HG03432 (cell line): Measurements from ENCODE around the gene ZNF37A.
"Not testable (repeated sequence)": the region's sequence is repeated elsewhere in the genome, so short reads cannot be mapped to it uniquely, and the experiment has no call there.

Source experiments
- ATAC-seq: cut with Tn5 transposase; IDR thresholded peaks from one replicate; pipeline ENCODE4 v1.9.1; 2021; ENCODE audit warnings: mild to moderate bottlenecking, moderate library complexity; ENCODE audit not compliant: unreplicated experiment

ZNF37A gene

GRCh38 chr10:38094158-38094926, at the start of gene ZNF37A:
TSS of gene ZNF37A (plus strand) at chr10:38094337. CDS start at chr10:38096618, 2,281 bp downstream.
- peak; percentile 98 for ATAC-seq

DNA sequence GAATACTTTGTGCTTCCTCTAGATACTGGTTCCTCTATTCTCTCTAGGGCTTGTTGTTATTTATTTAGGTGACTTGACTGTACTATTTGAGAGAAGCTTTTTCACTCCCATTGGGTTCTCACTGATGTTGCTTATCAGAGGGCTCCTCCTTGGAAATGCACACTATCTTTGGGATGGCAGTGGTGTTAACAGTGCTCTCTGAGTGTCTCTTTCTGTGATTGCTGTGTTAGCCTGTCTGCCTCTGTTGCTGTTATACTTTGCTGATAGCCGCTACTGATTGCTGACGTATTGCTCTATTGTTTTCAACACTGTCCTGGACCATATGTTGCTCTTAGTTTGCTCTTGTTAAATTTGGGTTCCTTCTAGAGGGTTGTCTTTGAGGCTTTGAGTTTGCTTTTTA, 49.0 kb upstream of the ZNF37A start:
- no peak for ATAC-seq

DNA sequence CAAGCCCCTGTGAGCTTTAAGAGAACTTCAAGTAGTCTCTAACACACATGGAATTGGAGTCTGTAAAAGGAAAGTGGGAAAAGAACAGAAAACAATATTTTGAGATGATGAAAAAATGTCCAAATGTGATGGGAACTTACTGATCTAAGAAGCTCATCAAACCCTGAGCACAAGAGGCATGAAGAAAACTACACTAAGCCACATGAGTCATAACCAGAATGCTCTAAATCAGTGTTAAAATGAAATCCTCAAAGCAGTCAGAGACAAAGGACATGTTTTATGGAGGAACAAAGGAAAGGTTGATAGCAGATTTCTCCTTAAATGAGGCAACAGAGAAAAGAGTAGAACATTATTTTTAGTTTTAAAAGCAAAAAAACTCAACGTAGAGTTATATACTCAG, 46.5 kb upstream of the ZNF37A start:
- peak; percentile 91 for ATAC-seq

GRCh38 chr10:38050212-38050611, 43.9 kb upstream of the ZNF37A start:
- ATAC-seq, result no peak

DNA sequence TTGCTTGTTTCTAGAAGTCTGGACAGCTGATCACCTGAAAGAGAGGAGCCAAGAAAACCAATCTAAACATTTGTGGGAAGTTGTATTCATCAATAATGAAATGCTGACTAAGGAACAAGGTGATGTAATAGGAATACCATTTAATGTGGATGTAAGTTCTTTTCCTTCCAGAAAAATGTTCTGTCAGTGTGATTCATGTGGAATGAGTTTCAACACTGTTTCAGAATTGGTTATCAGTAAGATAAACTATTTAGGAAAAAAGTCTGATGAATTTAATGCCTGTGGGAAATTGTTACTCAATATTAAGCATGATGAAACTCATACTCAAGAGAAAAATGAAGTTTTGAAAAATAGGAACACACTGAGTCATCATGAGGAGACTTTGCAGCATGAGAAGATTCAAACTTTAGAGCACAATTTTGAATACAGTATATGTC, 39.8 kb upstream of the ZNF37A start:
- no peak for ATAC-seq

DNA sequence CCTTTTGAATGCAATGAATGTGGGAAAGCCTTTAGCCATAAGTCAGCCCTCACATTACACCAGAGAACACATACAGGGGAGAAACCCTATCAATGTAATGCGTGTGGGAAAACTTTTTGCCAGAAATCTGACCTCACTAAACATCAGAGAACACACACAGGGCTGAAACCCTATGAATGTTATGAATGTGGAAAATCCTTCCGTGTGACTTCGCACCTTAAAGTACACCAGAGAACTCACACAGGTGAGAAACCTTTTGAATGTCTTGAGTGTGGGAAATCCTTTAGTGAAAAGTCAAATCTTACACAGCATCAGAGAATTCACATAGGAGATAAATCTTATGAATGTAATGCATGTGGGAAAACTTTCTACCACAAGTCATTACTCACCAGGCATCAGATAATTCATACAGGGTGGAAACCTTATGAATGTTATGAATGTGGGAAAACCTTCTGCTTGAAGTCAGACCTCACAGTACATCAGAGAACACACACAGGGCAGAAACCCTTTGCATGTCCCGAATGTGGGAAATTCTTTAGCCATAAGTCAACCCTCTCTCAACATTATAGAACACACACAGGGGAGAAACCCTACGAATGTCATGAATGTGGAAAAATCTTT, 38.8 kb upstream of the ZNF37A start:
- not testable (repeated sequence) for ATAC-seq

- ATAC-seq, result not testable (repeated sequence)
Measured at GRCh38 chr10:38069663-38070062, 24.5 kb upstream of the ZNF37A start.

DNA sequence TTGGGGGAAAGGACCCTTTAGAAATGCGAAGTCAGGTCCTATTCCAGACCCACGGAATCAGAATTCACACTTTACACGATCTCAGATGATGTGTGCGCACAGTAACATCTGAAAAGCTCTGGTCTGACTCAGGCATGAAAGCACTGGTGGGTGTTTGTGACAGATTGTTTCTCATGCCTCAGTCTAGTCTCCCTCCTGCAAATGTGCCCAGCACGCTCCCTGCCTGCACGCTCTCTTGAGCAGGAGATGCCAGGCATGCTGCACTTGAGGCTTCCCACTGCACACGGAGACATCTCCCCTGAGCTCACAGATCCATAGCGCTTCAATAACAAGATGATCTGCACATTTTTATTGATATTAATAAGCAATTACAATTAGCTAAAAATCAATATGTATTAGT, 23.6 kb upstream of the ZNF37A start:
- ATAC-seq, result no peak

GRCh38 chr10:38072552-38072951, 21.6 kb upstream of the ZNF37A start:
- no peak for ATAC-seq

GRCh38 chr10:38076687-38077086, 17.4 kb upstream of the ZNF37A start:
- no peak for ATAC-seq

GRCh38 chr10:38093318-38093717, 819 bp upstream of the ZNF37A start:
- ATAC-seq, result not testable (repeated sequence)

DNA sequence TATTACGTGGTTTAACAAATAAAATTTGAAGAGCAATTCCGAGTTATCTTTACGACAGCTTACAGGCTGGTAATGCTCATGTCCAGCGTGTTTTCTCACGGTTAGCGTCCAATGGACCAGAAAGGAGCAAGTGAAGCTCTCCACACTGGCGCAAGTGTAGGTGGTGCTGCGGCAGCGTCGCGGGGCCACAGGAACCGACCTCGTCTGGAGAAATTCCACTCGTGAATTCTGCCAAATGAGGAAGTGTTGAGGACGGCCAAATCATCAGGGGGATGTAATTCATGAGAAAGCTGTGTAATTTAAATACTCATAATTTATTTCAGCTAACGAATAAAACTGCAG, 350 bp upstream of the ZNF37A start:
- ATAC-seq, result peak; percentile 34

DNA sequence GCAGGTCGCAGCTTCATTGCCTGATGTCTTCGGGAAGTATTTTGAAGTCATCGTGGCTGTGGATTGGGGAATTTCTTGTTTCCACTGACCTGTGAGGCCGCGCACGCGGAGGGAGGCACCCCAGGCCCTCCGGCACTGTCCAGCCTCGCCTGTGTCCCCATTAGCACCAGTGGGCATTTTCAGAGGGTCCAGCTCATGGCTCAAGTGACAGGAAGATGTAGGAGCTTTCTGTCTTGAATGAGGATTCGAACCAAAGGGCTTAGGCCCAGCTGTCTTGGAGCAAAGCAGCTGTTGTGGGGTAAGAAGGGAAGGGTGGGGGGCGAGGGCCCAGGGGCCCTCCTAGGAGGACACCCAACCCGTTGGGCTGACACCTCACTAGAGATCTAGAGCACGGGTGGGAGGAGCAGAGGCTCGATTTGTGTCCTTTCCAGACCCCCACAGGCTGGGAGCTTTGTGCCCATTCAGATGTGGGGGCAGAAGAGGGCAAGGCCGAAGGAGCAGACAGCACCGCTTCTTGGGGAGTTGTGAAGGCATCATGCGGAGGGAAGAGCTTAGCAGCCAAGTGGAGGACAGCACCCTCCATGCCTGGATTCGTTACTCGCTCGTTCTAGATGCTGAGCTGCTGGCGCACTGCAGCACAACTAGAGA, 914 bp downstream of the ZNF37A start:
- no peak for ATAC-seq

GRCh38 chr10:38102880-38103279, 8.7 kb downstream of the ZNF37A start:
- ATAC-seq, result no peak

- ATAC-seq, result no peak
Measured at GRCh38 chr10:38103756-38104155, 9.6 kb downstream of the ZNF37A start.

- no peak for ATAC-seq
Measured at GRCh38 chr10:38112159-38112558, 18.0 kb downstream of the ZNF37A start.

- no peak for ATAC-seq
Measured at GRCh38 chr10:38118072-38118807, 24.1 kb downstream of the ZNF37A start.

DNA sequence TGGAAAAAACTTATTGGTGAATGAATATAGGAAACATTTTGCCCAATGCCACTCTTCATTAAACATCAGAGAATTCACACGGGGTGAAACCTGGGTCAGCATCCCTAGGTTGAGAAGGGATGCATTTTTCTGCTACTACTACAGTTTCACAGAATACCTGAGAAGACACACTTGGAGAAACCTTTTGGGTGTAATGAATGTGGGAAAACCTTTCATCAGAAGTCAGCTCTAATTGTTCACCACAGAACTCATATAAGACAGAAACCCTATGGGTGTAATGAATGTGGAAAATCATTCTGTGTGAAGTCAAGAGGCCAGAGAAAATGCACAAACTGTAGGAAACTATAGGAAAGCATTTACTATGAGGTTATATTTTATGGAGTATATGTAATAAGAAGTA, 24.9 kb downstream of the ZNF37A start:
- no peak for ATAC-seq

- no peak for ATAC-seq
Measured at GRCh38 chr10:38127812-38128211, 33.7 kb downstream of the ZNF37A start.

GRCh38 chr10:38143587-38143986, 49.5 kb downstream of the ZNF37A start:
- ATAC-seq, result no peak

- ATAC-seq, result no peak
Measured at GRCh38 chr10:38146579-38147333, 52.6 kb downstream of the ZNF37A start.
